KG1 (cell line): Measurements from ENCODE around the gene SMYD1.
"Not testable (repeated sequence)": the region's sequence is repeated elsewhere in the genome, so short reads cannot be mapped to it uniquely, and the experiment has no call there.

Experiments used
- DNase-seq: peaks from one replicate; lab custom pipeline; 2025; lab: John Stamatoyannopoulos, UW

The SMYD1 gene

GRCh38 chr2:88067598-88067997, at the start of gene SMYD1:
Gene SMYD1 (plus strand): TSS chr2:88067825. CDS start chr2:88067865, 40 bp downstream.
- no peak for DNase-seq

- DNase-seq, result not testable (repeated sequence)
Measured at GRCh38 chr2:88018077-88018805, 49.4 kb upstream of the SMYD1 start.

- no peak for DNase-seq
Measured at GRCh38 chr2:88018909-88019308, 48.7 kb upstream of the SMYD1 start.

- DNase-seq, result no peak
Measured at GRCh38 chr2:88019985-88020384, 47.6 kb upstream of the SMYD1 start.

GRCh38 chr2:88022669-88022921, 45.0 kb upstream of the SMYD1 start:
- DNase-seq, result no peak

GRCh38 chr2:88024509-88024908, 43.1 kb upstream of the SMYD1 start:
- no peak for DNase-seq

GRCh38 chr2:88027697-88028389, 39.8 kb upstream of the SMYD1 start:
- no peak for DNase-seq

- DNase-seq, result no peak
Measured at GRCh38 chr2:88028931-88029330, 38.7 kb upstream of the SMYD1 start.

- no peak for DNase-seq
Measured at GRCh38 chr2:88032070-88032702, 35.4 kb upstream of the SMYD1 start.

- no peak for DNase-seq
Measured at GRCh38 chr2:88036182-88036581, 31.4 kb upstream of the SMYD1 start.

GRCh38 chr2:88036606-88037005, 31.0 kb upstream of the SMYD1 start:
- DNase-seq, result no peak

- DNase-seq, result no peak
Measured at GRCh38 chr2:88038263-88039105, 29.1 kb upstream of the SMYD1 start.

- DNase-seq, result no peak
Measured at GRCh38 chr2:88042476-88042875, 25.1 kb upstream of the SMYD1 start.

- DNase-seq, result not testable (repeated sequence)
Measured at GRCh38 chr2:88045561-88045960, 22.1 kb upstream of the SMYD1 start.

- no peak for DNase-seq
Measured at GRCh38 chr2:88048541-88048940, 19.1 kb upstream of the SMYD1 start.

GRCh38 chr2:88049622-88050021, 18.0 kb upstream of the SMYD1 start:
- no peak for DNase-seq

GRCh38 chr2:88051792-88052191, 15.8 kb upstream of the SMYD1 start:
- DNase-seq, result no peak

- DNase-seq, result no peak
Measured at GRCh38 chr2:88053296-88053695, 14.3 kb upstream of the SMYD1 start.

- no peak for DNase-seq
Measured at GRCh38 chr2:88053934-88054781, 13.5 kb upstream of the SMYD1 start.

- DNase-seq, result no peak
Measured at GRCh38 chr2:88054782-88055370, 12.7 kb upstream of the SMYD1 start.
